Caco-2 (cell line): Measurements from ENCODE around the gene TBC1D8. TPM values are rescaled to one million over a fixed set of nuclear protein-coding genes. Genes with fewer than 3 reads are reported as not detected.

ENCODE experiments used
- BruUV-seq: library from RNA; stranded (reverse); fragments of 400-500 nt; replicated peaks from 2 replicates; lab custom pipeline; 2021; lab: Mats Ljungman, UMichigan
- CTCF ChIA-PET: fragments of 300-600 bp; sonication (Branson Sonifier 250); formaldehyde crosslinking; loops from one replicate; lab custom pipeline; 2022; ENCODE audit warnings: antibody characterized with exemption; lab: Charles Lee
- POLR2A ChIA-PET: fragments of 300-600 bp; sonication (Branson Sonifier 250); formaldehyde crosslinking; loops from one replicate; lab custom pipeline; 2022; ENCODE audit warnings: antibody characterized with exemption; lab: Charles Lee
- DNase-seq, 2 experiments: peaks; one replicate each; pipeline versions ENCODE4 v3.0.0 to v3.0.0-alpha.2; 2020 to 2022
- H3K27me3 ChIP-seq: replicated peaks from 2 replicates; pipeline ENCODE4 v1.6.0; 2011; ENCODE audit warnings: low read length; ENCODE audit not compliant: control insufficient read depth, insufficient read depth
- H3K36me3 ChIP-seq: 2 replicates; pipeline ENCODE4 v1.5.1; 2011; ENCODE audit warnings: low read length; ENCODE audit not compliant: control insufficient read depth, insufficient read depth
- H3K4me1 ChIP-seq: fragments of 250-450 bp; sonication (Bioruptor Pico); 2 replicates; pipeline ENCODE4 v1.5.1; 2020; ENCODE audit warnings: mild to moderate bottlenecking
- H3K4me3 ChIP-seq: 2 replicates; pipeline ENCODE4 v1.5.1; 2011; ENCODE audit warnings: low read depth, mild to moderate bottlenecking, control low read depth, low read length
- H3K9me3 ChIP-seq: fragments of 250-450 bp; sonication (Bioruptor Pico); 2 replicates; pipeline ENCODE4 v1.5.1; 2020; ENCODE audit warnings: mild to moderate bottlenecking, moderate library complexity
- H3K27ac Mint-ChIP-seq: one replicate; pipeline ENCODE4 v1.8.0; 2022; ENCODE audit warnings: mixed read lengths; ENCODE audit not compliant: unreplicated experiment
- H3K27me3 Mint-ChIP-seq: one replicate; pipeline ENCODE4 v1.8.0; 2022; ENCODE audit warnings: mixed read lengths; ENCODE audit not compliant: insufficient read depth, unreplicated experiment
- H3K36me3 Mint-ChIP-seq: one replicate; pipeline ENCODE4 v1.8.0; 2022; ENCODE audit warnings: mild to moderate bottlenecking, mixed read lengths; ENCODE audit not compliant: insufficient read depth, unreplicated experiment
- H3K4me1 Mint-ChIP-seq: one replicate; pipeline ENCODE4 v1.8.0; 2022; ENCODE audit warnings: low read depth, mixed read lengths; ENCODE audit not compliant: unreplicated experiment
- H3K4me3 Mint-ChIP-seq: one replicate; pipeline ENCODE4 v1.8.0; 2022; ENCODE audit warnings: mild to moderate bottlenecking, moderate library complexity, mixed read lengths; ENCODE audit not compliant: unreplicated experiment
- H3K9me3 Mint-ChIP-seq: one replicate; pipeline ENCODE4 v1.8.0; 2022; ENCODE audit warnings: mixed read lengths; ENCODE audit not compliant: unreplicated experiment
- CTCF ChIP-seq, 2 experiments: fragments of 200-600 bp in 1 of 2; IDR thresholded peaks; 1 replicate in 1 of 2; 2 replicates in 1 of 2; pipeline versions ENCODE4 v1.5.1 to v1.8.0; 2011 to 2022; ENCODE audit warnings: antibody characterized with exemption in 1 of 2, control low read depth in 1 of 2, inconsistent platforms in 1 of 2, low read depth in 1 of 2, low read length in 1 of 2, mild to moderate bottlenecking in 1 of 2, moderate library complexity in 1 of 2; ENCODE audit not compliant: insufficient read depth in 1 of 2, severe bottlenecking in 1 of 2, unreplicated experiment in 1 of 2
- intact Hi-C: fragments of 100-400 bp; cut with micrococcal nuclease; formaldehyde crosslinking; loops from one replicate; pipeline ENCODE4 v1.10.0; 2022; ENCODE audit not compliant: unreplicated experiment
- total RNA-seq: library from RNA; stranded (reverse); gene quantifications from 2 replicates; pipeline ENCODE4 v1.2.3, GENCODE V29; 2022

Gene TBC1D8
- total RNA-seq, 1 experiment from 2014 or later: 29.5 TPM

GRCh38 chr2:101089942-101090799 lies 61.0 kb downstream of the TBC1D8 start:
- Histone ChIP-seq H3K4me1 (no peaks in the 10 kb centered on the region), H3K27me3 (no peaks in the 10 kb centered on the region), H3K36me3 (no peaks in the 10 kb centered on the region), H3K9me3 (no peaks in the 10 kb centered on the region), H3K4me3 (no peak overlapping the region)
- H3K4me1 Mint-ChIP-seq: peaks cover 6% of the 10 kb centered on the region
- intact Hi-C loops: no loop called here
- no peak overlapping the region for H3K4me3 Mint-ChIP-seq
- no TSS peak for BruUV-seq
- no peaks in the 10 kb centered on the region for H3K27me3 Mint-ChIP-seq
- ChIA-PET POLR2A (no interaction called here), CTCF (interaction anchor here (0.6 kb wide), 1 partner anchor 1107 kb away, joined by 3 read pairs; no protein-coding TSS in a partner anchor)
- peaks cover 7% of the 10 kb centered on the region for H3K36me3 Mint-ChIP-seq
- peaks cover 9% of the 10 kb centered on the region for H3K9me3 Mint-ChIP-seq
- no peak overlapping the region for H3K27ac Mint-ChIP-seq
- no peak for DNase-seq
- no peak for TF ChIP-seq CTCF (IDR thresholded peaks at IDR 0.05; ENCODE audit: insufficient read depth in 1 of 2, low read depth in 1 of 2, low read length in 1 of 2, severe bottlenecking in 1 of 2, unreplicated experiment in 1 of 2)

- Histone ChIP-seq H3K4me3 (no peak overlapping the region), H3K4me1 (no peaks in the 10 kb centered on the region), H3K36me3 (no peaks in the 10 kb centered on the region), H3K9me3 (no peaks in the 10 kb centered on the region), H3K27me3 (no peaks in the 10 kb centered on the region)
- H3K27ac Mint-ChIP-seq: no peak overlapping the region
- POLR2A ChIA-PET: no interaction called here
- no peaks in the 10 kb centered on the region for H3K27me3 Mint-ChIP-seq
- no peak for TF ChIP-seq CTCF (IDR thresholded peaks at IDR 0.05; ENCODE audit: insufficient read depth in 1 of 2, low read depth in 1 of 2, low read length in 1 of 2, severe bottlenecking in 1 of 2, unreplicated experiment in 1 of 2)
- DNase-seq: no peak
- peaks cover 2% of the 10 kb centered on the region for H3K9me3 Mint-ChIP-seq
- H3K36me3 Mint-ChIP-seq: peaks cover 7% of the 10 kb centered on the region
- intact Hi-C loops: no loop called here
- TSS peak; percentile 51 for BruUV-seq
- no peak overlapping the region for H3K4me3 Mint-ChIP-seq
- CTCF ChIA-PET: interaction anchor here (0.6 kb wide), 1 partner anchor 1108 kb away, joined by 3 read pairs; no protein-coding TSS in a partner anchor
- peaks cover under 1% of the 10 kb centered on the region for H3K4me1 Mint-ChIP-seq
Measured at GRCh38 chr2:101089419-101089818, 61.8 kb downstream of the TBC1D8 start.

GRCh38 chr2:101087638-101088037 lies 63.5 kb downstream of the TBC1D8 start:
- no TSS peak for BruUV-seq
- Mint-ChIP-seq H3K27me3 (no peaks in the 10 kb centered on the region), H3K4me3 (no peak overlapping the region), H3K9me3 (no peaks in the 10 kb centered on the region), H3K4me1 (no peaks in the 10 kb centered on the region), H3K36me3 (peaks cover 20% of the 10 kb centered on the region), H3K27ac (no peak overlapping the region)
- CTCF ChIA-PET: no interaction called here
- H3K4me3 ChIP-seq: no peak overlapping the region
- H3K4me1 ChIP-seq: peaks cover 5% of the 10 kb centered on the region
- H3K36me3 ChIP-seq: no peaks in the 10 kb centered on the region
- no peaks in the 10 kb centered on the region for H3K27me3 ChIP-seq
- no peak for TF ChIP-seq CTCF (IDR thresholded peaks at IDR 0.05; ENCODE audit: insufficient read depth in 1 of 2, low read depth in 1 of 2, low read length in 1 of 2, severe bottlenecking in 1 of 2, unreplicated experiment in 1 of 2)
- no peaks in the 10 kb centered on the region for H3K9me3 ChIP-seq
- intact Hi-C loops: no loop called here
- POLR2A ChIA-PET: no interaction called here
- no peak for DNase-seq
